Skin of body (tissue), 2 donors: ENCODE results near the gene PITRM1. TPM values are rescaled to one million over a fixed set of nuclear protein-coding genes. Genes with fewer than 3 reads are reported as not detected.

ENCODE experiments used
- DNase-seq: peaks from one replicate; lab custom pipeline; 2025; lab: John Stamatoyannopoulos, UW
- total RNA-seq: library from RNA; depleted of rRNA; stranded (reverse); fragments of >200 nt; gene quantifications from one replicate; pipeline ENCODE4 v1.2.3, GENCODE V29; 2014

The PITRM1 gene
- total RNA-seq, 1 donor from 2014 or later: 42.9 TPM

DNA sequence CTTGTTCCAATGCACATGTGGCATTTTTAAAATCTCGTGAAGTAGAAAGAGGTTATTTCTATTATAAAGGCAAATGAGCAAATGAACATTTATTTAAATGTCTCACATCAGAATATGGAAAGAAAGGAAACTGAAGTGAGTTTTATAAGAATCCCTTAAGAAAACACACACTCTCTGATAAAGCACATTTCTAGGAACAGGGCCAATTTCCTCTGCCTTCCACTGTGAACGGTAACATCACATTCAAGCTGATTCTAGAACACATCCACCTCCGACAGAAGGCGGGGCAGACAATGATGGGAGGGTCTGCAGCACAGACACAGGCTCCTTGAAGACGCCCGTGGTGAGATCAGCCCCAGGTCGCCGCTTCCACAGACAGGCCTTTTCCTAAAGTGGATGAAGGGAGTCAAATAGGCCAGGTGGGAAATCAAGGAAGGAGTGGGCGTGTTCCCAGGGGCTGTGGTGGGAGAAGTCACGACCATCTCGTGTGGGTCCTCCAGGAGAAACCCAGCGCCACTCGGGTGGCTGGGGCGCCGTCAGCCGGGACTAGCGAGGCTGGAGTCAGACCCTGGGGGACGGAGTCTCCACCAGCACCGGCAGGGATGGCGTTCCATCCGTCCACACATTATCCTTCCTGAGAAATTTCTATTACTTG, 31.1 kb downstream of the PITRM1 start:
- no peak for DNase-seq

- no peak for DNase-seq
Observed at GRCh38 chr10:3140280-3140679, 32.3 kb downstream of the PITRM1 start.

DNA sequence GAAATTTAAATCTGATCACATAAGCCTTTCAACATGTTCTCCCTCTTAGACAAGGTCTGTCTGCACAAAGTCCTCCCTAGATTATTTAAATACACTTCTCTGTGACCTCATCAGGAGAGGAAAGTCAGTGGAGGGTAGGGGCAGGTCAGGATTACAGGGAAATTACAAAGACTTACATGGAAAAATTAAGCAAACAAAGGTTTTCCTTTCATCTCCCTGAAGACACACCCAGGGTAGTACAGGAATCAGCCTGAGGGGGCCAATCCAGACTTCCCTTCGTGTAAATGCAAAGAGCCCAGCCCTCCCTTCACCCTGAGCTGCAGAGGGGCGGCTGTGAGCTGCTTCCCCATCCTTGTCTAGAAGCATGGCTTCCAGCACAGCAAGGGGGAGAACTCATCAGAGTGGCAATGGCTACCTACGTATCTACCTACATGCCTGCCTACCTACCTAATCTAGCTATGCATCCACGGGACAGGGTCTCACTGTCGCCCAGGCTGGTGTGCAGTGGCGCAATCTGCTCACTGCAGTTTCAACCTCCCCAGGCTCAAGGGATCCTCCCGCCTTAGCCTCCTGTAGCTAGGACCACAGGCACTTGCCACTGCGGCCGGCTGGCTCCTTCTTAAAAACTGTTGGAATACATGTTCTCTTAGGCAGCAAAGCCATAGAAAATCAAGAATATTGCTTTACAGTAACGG, 33.2 kb downstream of the PITRM1 start:
- no peak for DNase-seq

DNA sequence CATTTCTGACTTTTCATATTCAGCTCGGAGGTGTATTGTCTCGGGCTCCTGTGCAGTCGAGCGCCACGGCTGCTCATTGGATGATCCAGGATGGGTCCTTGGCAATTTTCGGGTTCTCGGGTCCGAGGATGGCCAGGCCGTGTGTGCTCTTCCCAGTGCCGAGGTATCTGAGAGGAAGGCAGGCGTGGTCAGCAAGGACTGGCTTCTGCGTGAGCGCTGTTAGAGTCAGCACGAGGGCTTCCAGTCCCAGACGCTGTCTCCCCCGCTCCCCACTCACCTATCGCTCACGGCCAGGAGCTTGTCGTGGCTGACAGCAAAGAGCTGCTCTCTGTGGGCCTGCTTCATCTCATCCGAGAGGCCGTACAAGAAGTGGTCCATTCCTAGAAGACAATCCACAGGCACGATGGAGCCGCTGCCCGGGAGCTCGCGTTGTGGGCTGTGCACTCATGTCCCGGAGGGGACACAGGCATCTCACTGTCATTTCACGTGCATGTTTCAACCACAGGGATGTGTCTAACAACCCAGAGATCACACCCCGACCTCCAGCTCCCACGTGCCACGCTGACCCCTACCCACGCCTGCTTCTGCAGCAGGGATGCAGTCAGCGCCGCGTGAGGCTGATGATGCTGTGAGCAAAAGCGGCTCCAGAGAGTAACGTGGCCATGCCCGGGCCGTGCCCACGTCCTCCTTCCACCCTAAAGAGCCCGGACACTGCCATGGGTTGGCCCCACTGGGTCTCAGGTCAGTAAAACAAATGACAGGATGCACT, 34.4 kb downstream of the PITRM1 start:
- no peak for DNase-seq

DNA sequence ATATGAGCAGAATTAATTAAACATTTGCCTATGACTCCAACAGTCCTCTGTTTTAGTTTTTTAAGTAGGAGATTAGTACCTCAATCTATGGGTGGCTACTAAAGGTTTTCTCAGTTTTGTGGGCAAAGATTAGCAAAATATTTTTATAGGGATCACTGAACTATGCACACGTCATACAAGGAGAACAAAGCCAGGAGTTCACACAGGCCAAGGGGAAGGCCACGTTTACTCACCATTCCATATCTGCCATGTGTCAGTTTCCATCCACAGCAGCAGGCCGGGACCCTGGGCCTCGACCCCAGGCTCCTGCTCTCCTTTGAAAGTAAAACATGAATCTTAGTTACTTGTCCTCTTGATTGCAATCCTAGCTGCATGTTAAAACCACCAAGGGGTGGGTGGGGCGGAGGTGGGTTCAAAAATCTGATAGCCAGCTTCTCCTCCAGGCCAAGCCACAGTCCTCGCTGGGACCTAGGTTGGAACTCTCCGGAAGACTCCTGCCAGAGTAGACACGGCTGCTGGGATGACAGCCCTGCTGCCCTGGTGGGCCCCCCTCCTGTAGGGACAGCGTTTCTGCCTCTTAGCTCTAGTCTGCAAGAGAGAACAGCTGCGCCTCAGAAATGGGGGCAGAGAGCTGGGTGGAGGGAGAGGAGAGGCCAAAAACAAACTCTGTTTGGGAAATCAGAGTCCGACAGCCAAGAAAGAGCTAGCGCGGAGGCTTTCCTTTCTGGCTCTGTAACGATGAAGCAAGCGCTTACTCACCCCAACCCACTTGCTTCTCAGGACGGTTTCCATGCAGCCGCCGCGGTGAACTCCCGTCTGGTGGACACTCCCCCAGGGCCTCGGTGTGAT, 35.6 kb downstream of the PITRM1 start:
- peak; percentile 25 for DNase-seq

- DNase-seq: no peak
Observed at GRCh38 chr10:3136336-3136735, 36.2 kb downstream of the PITRM1 start.

DNA sequence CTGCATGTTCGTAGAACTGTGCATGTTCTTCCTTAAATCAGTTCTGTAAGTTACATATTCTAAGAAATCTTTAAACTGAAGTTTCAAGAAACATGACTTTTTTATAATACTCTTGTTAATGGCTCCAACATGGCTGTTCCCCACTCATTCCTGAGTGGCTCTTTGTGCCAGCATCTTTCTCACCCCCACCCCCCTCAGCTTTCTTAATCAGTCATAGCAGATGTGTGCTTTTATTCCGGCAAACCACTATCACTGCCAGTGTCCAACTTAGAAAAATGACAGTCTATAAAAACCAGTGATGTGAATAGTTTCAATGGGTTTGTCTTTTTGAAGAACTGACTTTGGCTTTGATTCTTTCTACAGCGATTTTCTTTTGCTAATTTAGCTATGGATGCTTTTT, 37.6 kb downstream of the PITRM1 start:
- DNase-seq: no peak

DNA sequence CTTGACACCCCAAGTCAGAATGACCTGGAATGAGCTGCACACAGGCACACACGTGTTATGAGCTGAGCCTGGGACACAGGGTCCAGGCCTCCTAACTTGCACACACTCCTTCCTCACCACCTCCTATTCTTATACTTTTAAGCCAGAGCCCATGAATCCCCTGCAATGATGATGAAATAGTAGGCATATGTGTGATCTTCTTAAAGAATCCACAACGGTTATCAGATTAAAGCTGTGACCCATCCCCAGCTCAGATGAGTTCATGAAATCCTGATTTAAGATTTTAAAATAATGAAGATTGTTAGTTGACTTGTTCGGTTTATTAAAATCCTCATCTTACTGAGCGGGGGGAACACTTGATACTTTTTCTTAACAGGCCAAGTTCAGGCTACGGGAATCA, 38.6 kb downstream of the PITRM1 start:
- DNase-seq: no peak

DNA sequence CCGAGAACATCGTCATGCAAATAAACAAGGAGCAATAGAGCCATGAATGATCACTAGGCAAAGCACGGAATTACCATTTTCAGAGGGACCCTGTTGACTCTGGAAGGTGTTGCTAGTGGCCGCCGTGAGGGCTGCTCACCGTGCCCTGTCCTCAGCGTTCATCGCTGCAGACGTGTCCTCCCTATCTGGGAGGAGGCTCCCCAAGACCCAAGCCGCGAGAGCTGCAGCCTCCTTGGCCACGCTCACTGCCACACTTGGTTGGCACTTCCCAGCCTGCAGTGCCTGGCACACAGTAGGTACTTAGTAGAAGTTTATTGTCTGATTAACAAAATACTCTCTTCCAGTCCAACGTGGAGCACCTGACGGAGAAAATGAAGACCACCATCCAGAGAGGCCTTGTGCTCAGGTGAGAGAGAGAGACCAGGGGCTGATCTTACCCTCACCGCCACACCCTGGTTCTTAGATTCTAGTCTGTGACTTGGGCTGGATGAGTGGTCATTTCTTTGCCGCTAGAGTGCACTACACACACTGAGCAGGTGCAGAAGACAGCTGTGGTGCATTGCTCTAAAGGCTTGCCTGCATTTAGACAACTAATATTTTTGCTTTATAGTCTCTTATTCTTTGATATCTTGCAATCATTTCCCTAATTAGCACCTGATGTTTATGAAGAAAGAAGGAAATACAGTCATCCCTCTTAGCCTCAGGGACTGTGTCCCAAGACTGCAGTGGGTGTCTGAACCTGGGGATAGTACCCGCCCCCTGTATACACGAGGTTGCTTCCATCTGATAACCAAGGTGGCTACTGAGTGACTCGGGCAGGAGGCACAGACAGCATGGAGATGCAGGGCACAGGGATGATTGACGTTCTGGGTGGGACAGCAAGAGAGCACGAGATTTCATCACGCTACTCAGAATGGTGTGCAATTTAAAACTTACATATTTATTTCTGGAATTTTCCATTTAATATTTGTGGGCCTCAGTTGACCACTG, 40.3 kb downstream of the PITRM1 start:
- DNase-seq: no peak

DNA sequence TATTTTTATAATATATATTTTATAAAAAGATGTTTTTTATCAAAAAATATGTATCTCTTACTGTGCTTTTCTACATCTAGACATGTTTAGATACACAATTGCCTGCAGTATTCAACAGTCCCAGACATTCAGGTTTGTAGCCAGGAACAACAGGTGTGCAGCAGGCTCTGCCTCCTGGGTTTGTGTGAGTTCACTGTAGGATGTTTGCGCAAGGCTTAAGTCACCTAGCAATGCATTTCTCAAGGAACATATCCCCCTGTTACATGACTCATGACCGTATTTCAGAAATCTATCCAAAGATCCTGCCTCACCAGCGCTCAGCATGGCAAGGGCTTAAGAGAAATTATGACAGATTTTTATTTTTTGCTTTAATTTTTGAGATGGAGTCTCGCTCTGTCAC, 41.5 kb downstream of the PITRM1 start:
- DNase-seq: no peak

GRCh38 chr10:3129581-3130340, 42.8 kb downstream of the PITRM1 start:
- no peak for DNase-seq

DNA sequence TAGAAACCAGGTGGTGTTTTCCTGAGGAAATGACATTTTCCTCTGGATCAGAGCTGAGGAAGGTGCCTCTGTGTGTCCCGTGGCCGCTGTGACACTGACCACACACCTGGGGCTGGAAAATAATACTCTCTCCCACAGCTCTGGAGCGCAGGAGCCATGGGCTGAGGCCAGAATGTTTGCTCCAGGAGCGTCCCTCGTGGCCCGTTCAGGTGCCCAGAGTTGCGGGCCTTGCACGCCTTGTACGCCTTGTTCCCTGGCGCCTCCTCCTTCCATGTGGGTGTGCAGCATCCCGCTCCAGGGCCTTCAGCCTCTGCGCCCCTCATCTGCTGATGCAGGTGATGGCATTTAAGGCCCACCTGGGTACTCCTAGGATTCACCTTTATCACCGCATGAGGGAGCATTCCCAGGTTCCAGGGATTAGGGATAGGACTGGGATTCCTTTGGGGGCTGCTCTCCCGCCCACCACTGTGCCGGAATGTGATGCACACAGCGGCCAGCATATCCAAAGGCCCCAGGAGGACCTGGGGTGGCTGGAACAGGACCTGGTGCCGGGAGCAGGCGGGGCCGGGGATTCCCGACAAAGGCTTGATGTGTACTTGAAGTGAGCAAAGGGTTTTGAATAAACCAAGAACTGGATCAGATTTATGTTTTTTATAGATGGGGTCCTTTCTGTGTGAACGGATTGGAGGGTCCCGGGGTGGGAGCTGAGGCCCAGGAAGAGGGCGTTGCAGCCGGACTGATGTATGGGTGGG, 44.0 kb downstream of the PITRM1 start:
- DNase-seq: no peak

DNA sequence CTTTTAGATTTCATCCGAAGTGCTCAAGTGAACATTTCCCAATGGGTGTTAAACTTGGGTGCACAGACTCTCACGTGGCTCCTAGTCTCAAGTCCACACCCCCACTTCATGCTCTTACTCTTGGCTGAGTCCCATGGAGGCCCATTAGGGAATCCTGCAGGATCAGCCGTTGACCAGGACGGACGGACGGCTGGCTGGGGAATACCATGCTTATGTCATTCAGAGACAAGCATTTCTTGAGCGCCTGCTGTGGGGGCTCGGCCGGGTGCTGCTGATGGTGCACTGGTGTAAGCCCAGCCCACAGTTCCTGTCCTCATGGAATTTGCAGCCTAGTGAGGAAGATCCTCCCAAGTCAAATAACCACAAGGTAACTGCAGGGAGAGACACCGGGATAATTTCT, 44.7 kb downstream of the PITRM1 start:
- no peak for DNase-seq

- DNase-seq: no peak
Observed at GRCh38 chr10:3126741-3127346, 45.7 kb downstream of the PITRM1 start.

DNA sequence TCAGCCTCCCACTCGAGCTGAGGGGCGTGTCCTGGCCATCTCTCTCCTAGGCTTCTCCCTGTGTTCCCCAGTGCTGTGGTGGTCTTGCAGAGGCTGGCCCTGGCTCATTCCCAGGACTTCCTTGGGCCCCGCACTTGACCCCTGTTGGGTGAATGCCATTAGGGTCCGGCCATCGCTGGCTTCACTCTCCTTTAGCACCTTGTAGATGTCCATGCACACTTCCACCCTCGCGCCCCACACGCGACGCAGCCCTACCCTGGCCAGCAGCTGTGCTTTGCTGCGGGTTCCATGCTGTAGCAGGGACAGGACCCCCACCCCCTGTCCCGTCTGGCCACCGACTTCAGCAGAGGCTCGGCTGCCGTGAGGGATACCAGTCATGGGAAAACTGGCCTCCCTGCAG, 46.3 kb downstream of the PITRM1 start:
- no peak for DNase-seq

DNA sequence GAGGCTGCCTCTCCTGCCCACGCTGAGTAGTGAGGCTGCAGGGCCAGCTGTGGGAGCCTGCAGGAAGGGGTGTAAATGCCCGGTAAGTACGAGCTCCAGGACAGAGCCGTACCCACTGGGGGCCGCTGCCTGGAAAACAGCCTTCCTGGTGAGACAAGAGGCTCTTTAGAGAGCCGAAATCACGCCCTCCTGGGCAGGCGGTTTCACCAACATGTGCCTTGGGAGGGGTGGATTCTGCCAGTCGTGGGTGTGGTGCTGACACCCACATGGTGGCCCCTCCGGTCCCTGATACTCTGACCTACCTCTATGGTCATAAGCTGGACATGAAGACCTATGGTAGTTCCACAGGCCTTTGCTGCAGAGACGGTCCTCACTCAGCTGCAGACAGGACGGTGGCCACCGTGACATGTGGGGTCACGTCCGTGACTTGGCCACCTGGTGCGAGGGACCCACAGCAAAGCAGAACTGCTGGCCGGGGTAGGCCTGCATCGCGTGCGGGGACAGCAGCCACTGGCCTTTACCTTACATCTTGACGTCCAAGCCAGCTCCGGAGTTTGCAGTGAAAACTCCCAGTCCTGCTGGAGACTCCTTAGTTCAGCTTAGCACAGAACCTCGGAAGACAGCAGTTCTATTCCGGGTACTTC, 46.9 kb downstream of the PITRM1 start:
- DNase-seq: no peak

DNA sequence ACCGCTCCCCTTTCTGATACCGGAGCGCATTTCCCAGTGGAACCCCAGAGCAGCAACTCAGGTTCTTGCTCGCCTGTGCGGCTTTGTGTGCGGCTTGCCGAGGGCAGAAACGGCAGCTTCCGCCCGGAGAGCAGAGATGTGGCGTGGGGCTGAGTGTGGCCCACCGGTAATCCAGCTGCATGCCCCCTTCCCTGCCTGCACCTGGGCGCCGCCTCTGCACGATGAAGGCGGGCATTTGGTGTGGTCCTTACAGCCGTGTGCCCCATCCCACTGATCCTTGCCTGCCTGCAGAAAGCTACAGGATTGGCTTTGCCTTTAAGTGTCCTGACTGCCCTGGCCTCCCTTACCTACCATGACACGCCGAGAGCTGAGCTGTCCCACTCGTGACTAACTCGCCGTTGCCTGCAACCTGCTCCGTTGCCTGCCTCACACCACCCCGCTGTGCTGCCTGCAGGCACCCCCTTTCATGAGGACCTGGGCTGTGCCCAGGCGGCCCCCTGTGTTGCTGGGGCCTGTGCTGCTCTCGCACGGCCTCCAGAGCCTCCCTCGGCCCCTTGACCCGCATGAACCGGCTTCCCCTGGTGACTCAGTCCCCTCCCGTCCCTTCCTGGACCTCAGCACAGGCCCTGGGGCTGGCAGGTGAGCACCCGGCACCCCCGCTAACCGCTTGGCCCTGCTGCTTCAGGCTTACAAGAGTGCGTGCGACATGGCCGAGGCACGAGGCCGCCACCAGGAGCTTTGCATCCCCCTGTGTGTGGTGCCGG, 48.0 kb downstream of the PITRM1 start:
- no peak for DNase-seq
